ENCODE data around the gene MRRF.
"Not testable (repeated sequence)": the region's sequence is repeated elsewhere in the genome, so short reads cannot be mapped to it uniquely, and the experiment has no call there.

MRRF gene

DNA sequence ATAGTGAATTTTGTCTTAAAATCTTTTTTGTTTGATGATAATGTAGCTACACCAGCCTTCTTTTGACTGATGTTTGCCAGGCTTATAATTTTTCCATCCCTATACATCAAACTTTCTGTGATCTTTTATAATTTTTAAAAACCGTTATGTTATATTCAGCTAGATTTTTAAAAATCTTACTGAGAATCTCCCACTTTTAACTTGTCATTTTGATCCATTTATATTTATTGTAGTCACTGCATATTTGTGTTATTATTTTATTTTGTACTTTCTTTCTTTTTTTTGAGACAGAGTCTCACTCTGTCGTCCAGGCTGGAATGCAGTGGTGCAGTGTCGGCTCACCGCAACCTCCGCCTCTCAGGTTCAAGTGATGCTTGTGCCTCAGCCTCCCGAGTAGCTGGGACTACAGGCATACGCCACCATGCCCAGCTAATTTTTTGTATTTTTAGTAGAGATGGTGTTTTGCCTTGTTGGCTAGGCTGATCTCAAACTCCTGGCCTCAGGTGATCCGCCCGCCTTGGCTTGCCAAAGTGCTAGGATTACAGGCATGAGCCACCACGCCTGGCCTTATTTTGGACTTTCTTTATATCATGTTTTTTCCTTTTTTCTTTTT, 12.7 kb downstream of the MRRF start:
- DNase-seq = no peak

DNA sequence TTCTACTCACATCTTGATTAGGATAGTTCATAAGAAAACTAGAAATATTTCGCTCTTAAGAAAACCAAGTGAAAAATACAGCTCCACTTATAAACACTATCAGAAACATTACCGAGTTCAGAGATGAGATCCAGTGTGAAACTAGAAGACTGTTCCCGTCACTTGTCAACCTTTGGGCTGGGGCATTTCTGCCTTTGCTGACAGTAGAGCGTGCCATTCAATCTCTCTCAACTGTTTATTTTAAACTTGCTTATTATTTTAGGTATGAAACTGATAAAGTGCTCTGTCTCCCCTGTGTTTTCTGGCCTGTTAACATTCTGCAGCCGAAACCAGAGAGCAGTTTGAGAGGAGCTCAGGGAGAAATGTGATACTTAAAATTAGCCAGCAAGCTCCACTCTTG, 16.7 kb downstream of the MRRF start:
- DNase-seq = no peak

DNA sequence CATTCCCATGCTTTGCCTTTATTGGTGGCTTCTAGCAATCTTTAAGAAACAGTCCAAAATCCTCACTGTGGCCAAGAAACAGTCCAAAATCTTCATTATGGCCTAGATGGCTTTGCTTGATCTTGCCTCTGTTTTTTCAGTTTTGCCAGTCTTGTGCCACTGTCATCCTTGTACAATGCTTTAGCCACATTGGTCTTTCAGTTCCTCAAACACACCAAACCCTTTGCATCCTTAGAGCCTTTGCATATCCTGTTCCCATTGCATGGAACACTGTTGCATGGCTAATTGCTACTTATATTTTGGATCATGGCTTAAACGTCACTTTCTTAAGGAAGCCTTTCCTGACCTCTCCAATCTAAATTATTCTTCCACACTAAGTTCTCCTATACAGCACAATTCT, 22.1 kb downstream of the MRRF start:
- peak; percentile 81 for DNase-seq

DNA sequence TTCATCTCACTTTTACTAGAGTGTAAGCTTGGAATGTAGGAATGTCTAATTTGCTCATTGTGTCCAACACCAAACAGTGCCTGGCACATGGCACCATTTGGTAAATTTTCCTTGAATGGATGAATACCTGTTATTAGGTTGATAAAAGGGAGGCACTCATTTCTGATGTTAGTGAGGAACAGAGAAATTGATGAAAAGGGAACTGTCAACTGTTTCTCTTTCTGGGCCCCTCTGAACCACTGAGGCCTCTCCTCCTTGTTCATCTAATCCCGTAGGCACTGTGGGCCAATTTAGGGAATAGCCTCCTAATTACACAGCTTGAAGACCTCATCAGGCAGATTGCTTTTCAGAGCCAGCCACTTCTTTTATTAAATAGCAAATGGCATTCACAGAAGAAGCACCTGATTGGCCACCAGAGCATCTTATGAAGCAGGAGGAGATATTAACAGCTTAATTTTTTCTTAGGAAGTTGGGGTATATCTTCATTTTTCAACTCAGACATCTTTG, 22.6 kb downstream of the MRRF start:
- DNase-seq = no peak

GRCh38 chr9:122291458-122291857, 26.8 kb downstream of the MRRF start:
- DNase-seq = no peak

GRCh38 chr9:122294531-122294930, 29.8 kb downstream of the MRRF start:
- no peak for DNase-seq

DNA sequence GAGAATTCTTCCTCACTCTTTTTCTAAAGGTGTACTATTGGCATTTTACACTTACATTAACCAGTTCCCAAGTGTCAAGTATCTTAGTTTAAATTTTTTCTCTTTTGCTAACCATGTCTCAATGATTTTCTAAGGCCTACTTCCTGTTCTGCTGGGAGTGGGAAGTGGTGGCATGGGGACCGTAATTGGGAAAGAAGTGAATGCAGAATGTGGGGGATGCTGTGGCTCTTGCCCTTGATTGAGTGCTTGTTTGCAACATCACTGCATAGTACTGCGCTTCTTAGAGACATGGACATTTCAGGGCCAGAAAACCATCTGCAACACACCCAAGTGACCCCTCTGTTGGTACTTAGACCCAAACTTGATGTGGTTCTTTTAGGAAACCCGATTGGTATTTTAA, 32.8 kb downstream of the MRRF start:
- DNase-seq = peak; percentile 88

- DNase-seq = no peak
Measured at GRCh38 chr9:122302237-122303093, 37.8 kb downstream of the MRRF start.

DNA sequence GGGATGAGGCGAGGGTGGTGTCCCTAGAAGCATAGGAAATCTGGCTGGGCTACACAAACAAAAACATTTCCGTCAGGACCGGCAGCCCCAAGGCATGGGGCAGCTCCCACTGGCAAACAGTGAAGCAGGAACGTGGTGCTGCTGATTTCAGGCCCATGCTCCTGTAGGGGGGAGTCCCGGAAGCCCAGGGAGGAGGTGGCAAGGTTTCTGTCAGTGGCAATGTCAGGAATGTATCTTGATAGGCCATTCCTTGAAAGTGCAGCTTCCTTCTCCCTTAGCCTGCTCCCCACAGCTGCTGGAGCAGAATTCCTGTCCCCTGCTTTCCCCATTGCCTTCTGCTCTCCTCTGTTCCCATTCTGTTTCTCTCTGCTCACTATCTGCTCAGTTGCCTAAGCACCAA, 42.4 kb downstream of the MRRF start:
- no peak for DNase-seq

DNA sequence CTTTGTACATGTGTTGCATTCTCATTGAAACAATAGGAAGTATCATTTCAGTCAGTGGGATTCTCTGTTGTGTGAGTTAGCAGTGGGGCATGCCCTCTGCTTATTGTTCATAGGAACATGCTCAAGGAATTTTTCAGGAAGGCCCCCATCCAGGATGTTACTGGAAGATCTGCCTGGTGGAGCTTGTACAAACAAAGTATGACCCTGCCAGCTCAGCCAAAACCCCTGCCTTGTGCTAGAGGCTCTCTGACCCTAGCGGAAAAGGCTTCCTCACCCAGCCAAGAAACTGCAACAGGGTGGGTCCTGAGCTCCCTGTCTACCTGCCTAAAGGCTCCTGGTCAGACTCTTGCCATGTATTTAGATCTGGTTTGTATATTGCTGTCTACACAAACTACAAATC, 43.2 kb downstream of the MRRF start:
- DNase-seq = no peak

DNA sequence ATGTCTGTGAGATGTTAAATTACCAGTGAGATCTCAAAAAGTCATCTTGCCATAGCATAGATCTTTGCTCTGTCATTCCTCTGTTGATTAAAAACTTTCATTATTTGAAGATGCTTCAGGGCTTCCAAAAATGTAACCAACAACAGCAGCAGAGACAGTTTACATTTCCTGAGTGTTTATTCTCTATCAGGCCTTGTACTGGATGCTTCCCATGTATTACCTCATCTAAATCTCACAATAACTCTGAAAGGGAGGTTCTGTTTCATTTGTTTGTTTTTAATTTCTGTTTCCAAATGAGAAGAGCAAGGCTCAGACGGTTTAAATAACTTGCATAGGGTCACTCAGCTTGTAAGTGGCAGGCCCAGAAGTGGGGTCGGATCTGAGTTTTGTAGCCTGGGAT, 45.2 kb downstream of the MRRF start:
- no peak for DNase-seq

DNA sequence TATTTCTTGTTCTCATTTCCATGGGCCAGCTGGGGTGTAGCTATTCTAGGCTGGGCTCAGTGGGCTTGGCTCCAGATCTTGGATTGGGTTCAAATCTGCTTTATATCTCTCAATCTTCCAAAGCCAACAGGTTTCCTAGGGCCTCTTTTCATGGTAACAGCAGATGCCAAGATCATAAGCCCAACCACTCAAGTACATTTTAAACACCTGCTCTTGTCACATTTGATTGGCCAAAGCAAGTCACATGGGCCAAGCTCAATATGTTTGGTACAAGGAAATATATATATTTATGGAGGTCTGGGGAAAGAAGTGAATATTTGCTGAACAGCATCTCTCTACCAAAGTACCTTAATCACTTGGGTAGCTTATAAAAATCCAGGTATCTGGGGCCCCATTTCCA, 49.5 kb downstream of the MRRF start:
- no peak for DNase-seq

- DNase-seq = peak; percentile 30
Measured at GRCh38 chr9:122315534-122315933, 50.9 kb downstream of the MRRF start.

GRCh38 chr9:122318284-122318683, 53.6 kb downstream of the MRRF start:
- DNase-seq = no peak

GRCh38 chr9:122320413-122320881, 55.8 kb downstream of the MRRF start:
- DNase-seq = no peak

GRCh38 chr9:122322553-122322952, 57.9 kb downstream of the MRRF start:
- DNase-seq = no peak

DNA sequence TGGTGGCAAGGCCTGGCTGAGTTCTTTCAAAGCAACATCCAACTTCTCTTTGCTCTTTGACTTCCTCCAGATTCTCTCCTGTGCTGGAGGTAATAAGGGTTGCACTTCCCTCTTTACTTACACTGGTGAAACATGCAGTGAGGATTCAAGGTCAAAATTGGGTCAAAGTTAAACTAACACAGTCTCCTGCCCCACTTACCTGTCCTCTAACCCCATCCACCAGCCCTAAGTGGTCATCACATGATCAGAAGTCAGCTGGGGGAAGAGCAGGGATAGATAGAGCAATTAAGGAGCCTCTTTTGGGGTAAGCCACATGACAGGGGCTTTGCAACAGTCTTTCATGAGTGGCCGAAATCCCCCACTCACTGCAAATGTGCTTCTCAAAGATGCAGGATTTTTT, 60.0 kb downstream of the MRRF start:
- DNase-seq = not testable (repeated sequence)

DNA sequence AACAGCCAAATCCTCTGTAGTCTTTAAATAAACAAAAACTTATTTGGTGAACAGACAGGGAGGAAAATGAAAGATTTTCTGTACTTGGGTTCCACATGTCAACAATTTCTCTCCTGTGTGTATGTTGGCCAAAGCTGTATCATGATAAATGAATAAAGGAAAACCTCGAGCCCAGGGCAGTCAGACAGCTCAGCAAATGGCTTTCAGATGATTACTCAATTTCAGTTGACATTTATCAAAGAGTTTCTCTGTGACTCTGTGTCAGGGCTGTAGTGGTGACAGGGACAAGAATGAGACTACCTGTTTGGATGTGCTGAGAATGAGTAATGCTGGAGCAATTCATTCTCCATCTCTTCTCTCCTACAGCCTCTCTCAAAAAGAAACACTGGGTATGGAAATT, 60.4 kb downstream of the MRRF start:
- peak; percentile 23 for DNase-seq

- peak; percentile 35 for DNase-seq
Measured at GRCh38 chr9:122327175-122327574, 62.5 kb downstream of the MRRF start.

- DNase-seq = no peak
Measured at GRCh38 chr9:122329597-122329996, 64.9 kb downstream of the MRRF start.

DNA sequence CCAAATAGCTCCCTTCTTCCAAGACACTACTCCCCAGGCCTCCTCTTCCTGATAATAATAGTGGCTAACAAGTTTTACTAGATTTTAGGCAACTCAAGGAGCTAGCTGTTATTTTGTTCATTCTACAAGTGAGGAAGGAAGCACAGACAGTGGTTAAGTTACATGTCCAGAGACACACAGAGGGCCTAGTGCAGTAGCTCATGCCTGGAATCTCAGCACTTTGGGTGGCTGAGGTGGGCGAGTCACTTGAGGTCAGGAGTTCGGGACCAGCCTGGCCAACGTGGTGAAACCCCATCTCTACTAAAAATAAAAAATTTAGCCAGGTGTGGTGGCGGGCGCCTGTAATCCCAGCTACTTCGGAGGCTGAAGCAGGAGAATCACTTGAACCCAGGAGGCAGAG, 65.8 kb downstream of the MRRF start:
- not testable (repeated sequence) for DNase-seq

- no peak for DNase-seq
Measured at GRCh38 chr9:122331523-122331927, 66.8 kb downstream of the MRRF start.

DNA sequence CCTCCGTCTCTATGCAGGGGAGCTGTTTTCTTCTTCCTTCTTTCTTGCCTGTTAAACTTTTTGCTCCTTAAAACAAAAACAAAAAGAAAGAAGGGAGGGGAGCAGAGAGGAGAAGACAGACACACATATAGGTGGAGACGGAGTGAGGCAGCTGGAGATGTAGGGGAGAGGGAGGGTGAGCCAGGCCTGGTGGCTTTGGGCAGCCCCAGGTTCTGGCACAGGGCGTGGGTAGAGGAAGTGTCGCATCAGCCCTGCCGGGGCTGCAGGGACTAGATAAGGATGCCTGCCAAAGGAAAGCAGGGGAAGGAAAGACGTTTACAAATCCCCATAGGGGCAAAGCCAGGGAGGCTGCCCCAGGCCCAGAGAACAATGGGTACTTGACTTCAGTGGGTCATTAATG, 67.4 kb downstream of the MRRF start:
- DNase-seq = no peak

DNA sequence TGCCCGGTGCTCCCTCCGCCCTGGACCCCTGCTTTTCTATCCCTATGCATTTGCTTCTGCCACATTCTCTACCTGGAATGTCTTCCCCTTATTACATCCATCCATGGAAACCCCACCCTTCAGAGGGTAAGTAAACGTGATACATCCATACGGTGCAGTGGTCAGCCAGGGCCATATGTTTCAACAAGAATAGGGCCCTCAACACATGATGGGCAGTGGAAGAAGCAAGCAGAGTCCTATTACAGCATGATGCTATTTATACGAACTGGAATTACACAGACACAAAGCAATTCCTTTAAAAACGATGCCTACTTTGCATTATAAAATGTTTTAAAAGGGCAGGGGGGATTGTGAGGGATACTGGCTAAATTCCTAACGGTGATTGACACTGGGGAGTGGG, 68.0 kb downstream of the MRRF start:
- DNase-seq = no peak
